ENCODE data around the gene NTMT2.

NTMT2 gene

DNA sequence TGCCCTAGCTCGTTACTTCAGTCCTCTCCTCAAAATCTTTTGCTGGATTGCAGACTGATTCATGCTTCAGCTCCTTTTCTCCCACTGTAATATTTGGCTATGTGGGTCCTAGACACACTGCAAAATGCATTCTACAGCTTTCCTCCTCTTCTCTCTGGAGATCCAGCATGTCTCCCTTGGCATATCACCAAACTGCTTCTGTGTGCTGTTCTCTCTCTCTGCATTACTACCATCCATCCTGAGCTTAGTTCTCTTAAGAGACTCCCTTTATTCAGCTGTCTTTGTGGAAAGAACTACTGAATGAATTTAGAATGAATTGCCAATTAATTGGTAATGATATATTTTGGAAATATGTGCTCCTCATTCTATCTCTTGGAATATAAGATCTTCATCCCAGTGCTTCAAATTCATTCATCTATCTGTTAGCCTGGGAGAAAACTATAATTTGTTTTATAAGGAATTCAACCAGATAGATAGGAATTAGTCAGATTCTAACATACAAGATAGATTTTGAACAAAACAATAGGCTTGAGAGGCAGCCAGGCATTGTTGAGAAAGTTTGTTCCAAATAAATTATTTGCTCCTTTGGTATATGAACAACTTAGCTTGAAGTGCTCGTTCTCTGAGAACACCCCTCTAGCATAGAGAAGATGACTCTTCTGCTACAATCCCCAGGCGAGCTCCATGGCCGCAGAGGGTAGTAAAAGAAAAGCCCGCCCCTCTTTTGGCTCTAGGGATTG lies 71.9 kb downstream of the NTMT2 start:
- TF ChIP-seq ZBTB7A (IDR thresholded peaks at IDR 0.05; ENCODE audit: low read depth), result no peak
- TF ChIP-seq FOXM1 (IDR thresholded peaks at IDR 0.05; ENCODE audit: borderline replicate concordance, low read depth), result no peak
- TF ChIP-seq TEAD4 (IDR thresholded peaks at IDR 0.05), result no peak
- no peak for TF ChIP-seq EGR1 (IDR thresholded peaks at IDR 0.05)
- no peak for TF ChIP-seq YY1 (IDR thresholded peaks at IDR 0.05; ENCODE audit: low read depth)
- TF ChIP-seq RAD21 (IDR thresholded peaks at IDR 0.05; ENCODE audit: low read depth), result no peak
- TF ChIP-seq, protein P1, sequence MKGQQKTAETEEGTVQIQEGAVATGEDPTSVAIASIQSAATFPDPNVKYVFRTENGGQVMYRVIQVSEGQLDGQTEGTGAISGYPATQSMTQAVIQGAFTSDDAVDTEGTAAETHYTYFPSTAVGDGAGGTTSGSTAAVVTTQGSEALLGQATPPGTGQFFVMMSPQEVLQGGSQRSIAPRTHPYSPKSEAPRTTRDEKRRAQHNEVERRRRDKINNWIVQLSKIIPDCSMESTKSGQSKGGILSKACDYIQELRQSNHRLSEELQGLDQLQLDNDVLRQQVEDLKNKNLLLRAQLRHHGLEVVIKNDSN (IDR thresholded peaks at IDR 0.05), result no peak
- no peak for TF ChIP-seq TCF12 (IDR thresholded peaks at IDR 0.05; ENCODE audit: low read depth)
- TF ChIP-seq CEBPB (IDR thresholded peaks at IDR 0.05), result no peak
- TF ChIP-seq TAF1 (IDR thresholded peaks at IDR 0.05; ENCODE audit: low read depth), result no peak
- TF ChIP-seq, protein P2, sequence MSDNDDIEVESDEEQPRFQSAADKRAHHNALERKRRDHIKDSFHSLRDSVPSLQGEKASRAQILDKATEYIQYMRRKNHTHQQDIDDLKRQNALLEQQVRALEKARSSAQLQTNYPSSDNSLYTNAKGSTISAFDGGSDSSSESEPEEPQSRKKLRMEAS (IDR thresholded peaks at IDR 0.05), result no peak
- TF ChIP-seq CREB1 (IDR thresholded peaks at IDR 0.05; ENCODE audit: low read depth), result no peak
- no peak for TF ChIP-seq NFIC (IDR thresholded peaks at IDR 0.05)

- no peak for TF ChIP-seq RAD21 (IDR thresholded peaks at IDR 0.05; ENCODE audit: low read depth)
- TF ChIP-seq REST (IDR thresholded peaks at IDR 0.05; ENCODE audit: low read depth), result no peak
- no peak for TF ChIP-seq TAF1 (IDR thresholded peaks at IDR 0.05; ENCODE audit: low read depth)
- TF ChIP-seq FOXM1 (IDR thresholded peaks at IDR 0.05; ENCODE audit: borderline replicate concordance, low read depth), result no peak
- TF ChIP-seq, protein P1 (IDR thresholded peaks at IDR 0.05), result no peak
- no peak for TF ChIP-seq NFIC (IDR thresholded peaks at IDR 0.05)
- TF ChIP-seq, protein P2 (IDR thresholded peaks at IDR 0.05), result no peak
- no peak for TF ChIP-seq YY1 (IDR thresholded peaks at IDR 0.05; ENCODE audit: low read depth)
- no peak for TF ChIP-seq EP300 (IDR thresholded peaks at IDR 0.05; ENCODE audit: borderline replicate concordance)
- no peak for TF ChIP-seq ZBTB7A (IDR thresholded peaks at IDR 0.05; ENCODE audit: low read depth)
- TF ChIP-seq TEAD4 (IDR thresholded peaks at IDR 0.05), result no peak
- TF ChIP-seq TCF12 (IDR thresholded peaks at IDR 0.05; ENCODE audit: low read depth), result no peak
- no peak for TF ChIP-seq CREB1 (IDR thresholded peaks at IDR 0.05; ENCODE audit: low read depth)
Measured at GRCh38 chr1:170218257-170218650, 72.5 kb downstream of the NTMT2 start.
